Measurements from ENCODE around the gene CACNA2D3. TPM values are rescaled to one million over a fixed set of nuclear protein-coding genes. Genes with fewer than 3 reads are reported as not detected.
"Not testable (repeated sequence)": the region's sequence is repeated elsewhere in the genome, so short reads cannot be mapped to it uniquely, and the experiment has no call there.

Gene CACNA2D3
- total and polyA plus RNA-seq, 4 donors, result 0.72 to 2.4 (median 1.5) TPM

DNA sequence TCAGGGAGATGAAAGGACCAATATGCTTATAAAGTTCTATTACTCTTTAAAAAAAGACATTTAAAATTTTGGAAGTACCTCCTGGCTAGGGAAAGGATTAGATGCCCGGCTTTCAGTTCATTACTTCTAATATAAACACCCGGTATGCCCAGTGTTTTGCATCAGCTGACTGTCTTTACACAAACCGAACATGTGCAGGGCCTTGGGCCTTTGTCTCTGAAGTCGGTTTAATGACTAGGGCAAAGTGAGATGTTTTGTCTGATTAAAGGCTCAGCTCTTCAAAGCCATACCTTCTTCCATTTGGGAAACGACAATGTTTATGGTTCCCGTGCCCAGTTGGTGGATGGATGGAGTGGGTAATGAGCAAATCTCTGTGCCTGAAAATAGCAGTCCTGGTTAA lies 984.8 kb downstream of the CACNA2D3 start:
- ATAC-seq (ENCODE audit: low FRiP score) (no peak), DNase-seq (no peak)
- peaks cover 2% of the 10 kb centered on the region for H3K9me3 ChIP-seq (ENCODE audit: control insufficient read depth, low read length)
- H3K4me1 ChIP-seq (ENCODE audit: control insufficient read depth in 1 of 2, insufficient read depth in 2 of 2, low read length in 2 of 2), result no peaks in the 10 kb centered on the region
- no peak overlapping the region for H3K4me3 ChIP-seq (ENCODE audit: low read length in 2 of 2)
- 57 to 62% methylated on average over 6 of the region's 6 CpGs for WGBS, 2 donors
- H3K27me3 ChIP-seq (ENCODE audit: control insufficient read depth in 1 of 2, insufficient read depth in 2 of 2, low read length in 1 of 2), result no peaks in the 10 kb centered on the region
- H3K27ac ChIP-seq (ENCODE audit: low read depth in 1 of 2, low read length in 2 of 2), result no peak overlapping the region
- intact Hi-C loops (cut with DNase I), result no loop called here
- no peaks in the 10 kb centered on the region for H3K36me3 ChIP-seq (ENCODE audit: control insufficient read depth in 1 of 2, insufficient read depth in 2 of 2, low read length in 1 of 2)

DNA sequence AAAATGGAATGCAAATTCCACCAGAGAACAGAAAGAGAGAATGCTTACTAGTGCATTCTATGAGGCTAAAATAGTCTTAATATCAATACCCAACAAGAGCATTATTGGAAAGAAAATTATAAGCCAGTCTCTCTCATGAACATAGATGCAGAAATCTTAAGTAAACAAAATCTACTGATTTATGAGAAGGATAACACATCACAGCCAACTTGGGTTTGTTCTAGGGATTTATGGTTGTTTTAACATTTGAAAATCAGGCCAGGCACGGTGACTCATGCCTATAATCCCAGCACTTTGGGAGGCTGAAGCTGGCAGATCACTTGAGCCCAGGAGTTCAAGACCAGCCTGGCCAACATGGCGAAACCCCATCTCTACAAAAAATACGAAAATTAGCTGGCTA lies 989.6 kb downstream of the CACNA2D3 start:
- ATAC-seq (ENCODE audit: low FRiP score); intact Hi-C loops (cut with DNase I); H3K36me3 ChIP-seq (ENCODE audit: control insufficient read depth in 1 of 2, insufficient read depth in 2 of 2, low read length in 1 of 2); H3K9me3 ChIP-seq (ENCODE audit: control insufficient read depth, low read length); H3K27me3 ChIP-seq (ENCODE audit: control insufficient read depth in 1 of 2, insufficient read depth in 2 of 2, low read length in 1 of 2); H3K27ac ChIP-seq (ENCODE audit: low read depth in 1 of 2, low read length in 2 of 2); H3K4me3 ChIP-seq (ENCODE audit: low read length in 2 of 2); H3K4me1 ChIP-seq (ENCODE audit: control insufficient read depth in 1 of 2, insufficient read depth in 2 of 2, low read length in 2 of 2); DNase-seq: not testable (repeated sequence)
- WGBS, 2 donors, result 22 to 45% methylated on average over 3 of the region's 3 CpGs

DNA sequence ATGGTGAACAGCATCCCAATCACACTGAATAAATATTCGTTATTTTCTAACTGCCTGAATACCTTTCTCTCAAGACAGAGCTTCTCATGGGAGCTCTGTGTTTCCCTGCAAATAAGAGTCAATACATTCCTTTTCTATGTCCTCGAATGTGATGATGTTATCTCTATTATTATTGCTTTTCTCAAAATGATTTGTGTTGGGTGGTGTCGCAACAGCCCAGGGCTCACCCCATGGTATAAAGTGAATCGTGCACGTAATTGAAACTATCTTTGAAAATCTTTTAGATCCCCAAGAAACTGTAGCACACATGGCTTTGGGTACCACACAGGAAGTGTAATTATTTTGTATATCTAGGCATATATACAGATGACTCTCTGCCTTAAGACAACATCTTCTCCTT lies 996.1 kb downstream of the CACNA2D3 start:
- Histone ChIP-seq H3K9me3 (ENCODE audit: control insufficient read depth, low read length) (no peaks in the 10 kb centered on the region), H3K36me3 (ENCODE audit: control insufficient read depth in 1 of 2, insufficient read depth in 2 of 2, low read length in 1 of 2) (no peaks in the 10 kb centered on the region), H3K27ac (ENCODE audit: low read depth in 1 of 2, low read length in 2 of 2) (no peak overlapping the region), H3K4me1 (ENCODE audit: control insufficient read depth in 1 of 2, insufficient read depth in 2 of 2, low read length in 2 of 2) (no peaks in the 10 kb centered on the region), H3K4me3 (ENCODE audit: low read length in 2 of 2) (no peak overlapping the region), H3K27me3 (ENCODE audit: control insufficient read depth in 1 of 2, insufficient read depth in 2 of 2, low read length in 1 of 2) (no peaks in the 10 kb centered on the region)
- intact Hi-C loops (cut with DNase I), result no loop called here
- DNase-seq (no peak), ATAC-seq (ENCODE audit: low FRiP score) (no peak)
- WGBS, 2 donors, result 75 to 76% methylated on average over 5 of the region's 5 CpGs

- Histone ChIP-seq H3K4me1 (ENCODE audit: control insufficient read depth in 1 of 2, insufficient read depth in 2 of 2, low read length in 2 of 2) (no peaks in the 10 kb centered on the region), H3K27me3 (ENCODE audit: control insufficient read depth in 1 of 2, insufficient read depth in 2 of 2, low read length in 1 of 2) (no peaks in the 10 kb centered on the region), H3K36me3 (ENCODE audit: control insufficient read depth in 1 of 2, insufficient read depth in 2 of 2, low read length in 1 of 2) (no peaks in the 10 kb centered on the region), H3K27ac (ENCODE audit: low read depth in 1 of 2, low read length in 2 of 2) (no peak overlapping the region), H3K4me3 (ENCODE audit: low read length in 2 of 2) (no peak overlapping the region), H3K9me3 (ENCODE audit: control insufficient read depth, low read length) (no peaks in the 10 kb centered on the region)
- DNase-seq, result no peak
- WGBS, 2 donors, result 88 to 92% methylated on average over 4 of the region's 4 CpGs
- ATAC-seq (ENCODE audit: low FRiP score), result no peak
- intact Hi-C loops (cut with DNase I), result no loop called here
Measured at GRCh38 chr3:55119268-55119667, 996.9 kb downstream of the CACNA2D3 start.

DNA sequence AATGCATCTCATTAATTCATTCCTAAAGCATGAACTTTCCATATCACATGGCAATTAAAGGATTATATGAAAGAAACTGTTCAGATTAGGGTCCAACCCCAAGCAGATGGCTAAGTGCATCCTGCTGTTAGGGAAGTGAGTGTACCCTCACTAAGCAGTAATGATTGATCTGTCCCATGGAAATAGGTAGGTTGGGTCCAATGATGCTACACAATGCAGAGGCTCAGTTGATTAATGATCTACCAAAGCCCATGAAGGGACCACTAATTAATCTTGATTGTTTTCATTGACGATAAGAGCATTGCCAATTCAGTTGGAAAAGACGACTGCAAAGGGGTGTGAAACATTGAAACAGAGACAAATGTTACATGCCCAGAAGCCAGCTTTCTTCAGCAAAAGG lies 1000.0 kb downstream of the CACNA2D3 start:
- Histone ChIP-seq H3K27ac (ENCODE audit: low read depth in 1 of 2, low read length in 2 of 2) (no peak overlapping the region), H3K4me3 (ENCODE audit: low read length in 2 of 2) (no peak overlapping the region), H3K9me3 (ENCODE audit: control insufficient read depth, low read length) (no peaks in the 10 kb centered on the region), H3K4me1 (ENCODE audit: control insufficient read depth in 1 of 2, insufficient read depth in 2 of 2, low read length in 2 of 2) (no peaks in the 10 kb centered on the region), H3K27me3 (ENCODE audit: control insufficient read depth in 1 of 2, insufficient read depth in 2 of 2, low read length in 1 of 2) (no peaks in the 10 kb centered on the region), H3K36me3 (ENCODE audit: control insufficient read depth in 1 of 2, insufficient read depth in 2 of 2, low read length in 1 of 2) (no peaks in the 10 kb centered on the region)
- ATAC-seq (ENCODE audit: low FRiP score) (no peak), DNase-seq (no peak)
- 21 to 24% methylated on average over 2 of the region's 2 CpGs for WGBS, 2 donors
- intact Hi-C loops (cut with DNase I), result no loop called here

Other genes starting within 250 kb of the CACNA2D3 start
- 10 to 100 TPM; 18.9 to 29.1 TPM for gene ACTR8, start 240.4 kb upstream of the CACNA2D3 start, total RNA-seq
- gene ACTR8, start 240.4 kb upstream of the CACNA2D3 start, polyA plus RNA-seq, result 10 to 100 TPM in 1 of 2 donors, 1 to 10 TPM in 1; 5.4 to 14.0 TPM
- 10 to 100 TPM; 44.0 to 62.3 TPM for gene SELENOK, start 230.7 kb upstream of the CACNA2D3 start, total RNA-seq
- gene SELENOK, start 230.7 kb upstream of the CACNA2D3 start, polyA plus RNA-seq, result 100 to 1,000 TPM in 1 of 2 donors, 10 to 100 TPM in 1; 94.9 to 115 TPM